HepG2 (cell line): ENCODE data around the gene INTS14. TPM values are rescaled to one million over a fixed set of nuclear protein-coding genes. Genes with fewer than 3 reads are reported as not detected.

Source experiments
- DNMT1 ChIP-seq: sonication (generic); formaldehyde crosslinking; IDR thresholded peaks from 2 replicates; pipeline ENCODE4 v1.5.1; 2020; ENCODE audit warnings: mild to moderate bottlenecking, missing genetic modification reagents
- HOXA3 ChIP-seq: sonication (generic); formaldehyde crosslinking; IDR thresholded peaks from 2 replicates; pipeline ENCODE4 v1.5.0; 2020; ENCODE audit warnings: missing genetic modification reagents
- LCORL ChIP-seq, 2 experiments: fragments of 450-650 bp in 1 of 2; sonication (generic) in 1 of 2; formaldehyde crosslinking in 1 of 2; IDR thresholded peaks; 2 replicates each; pipeline versions ENCODE4 v1.5.0 to v1.6.1; 2017 to 2020; ENCODE audit warnings: antibody characterized with exemption in 1 of 2, missing genetic modification reagents in 1 of 2
- MEIS1 ChIP-seq: sonication (generic); formaldehyde crosslinking; IDR thresholded peaks from 2 replicates; pipeline ENCODE4 v1.9.0; 2021; ENCODE audit warnings: mild to moderate bottlenecking, missing genetic modification reagents, moderate library complexity, borderline replicate concordance
- RFX5 ChIP-seq: IDR thresholded peaks from 2 replicates; pipeline ENCODE4 v1.6.1; 2011; ENCODE audit warnings: low read depth, low read length, improper control_type of control experiment
- TBX3 ChIP-seq: fragments of 450-650 bp; IDR thresholded peaks from 2 replicates; pipeline ENCODE4 v1.6.1; 2017; ENCODE audit warnings: antibody characterized with exemption, mild to moderate bottlenecking, inconsistent platforms, borderline replicate concordance
- ZFP90 ChIP-seq: sonication (generic); formaldehyde crosslinking; IDR thresholded peaks from 2 replicates; pipeline ENCODE4 v1.8.0; 2022; ENCODE audit warnings: missing genetic modification reagents, mild to moderate bottlenecking, inconsistent platforms, borderline replicate concordance
- ZKSCAN1 ChIP-seq: fragments of 150-350 bp; IDR thresholded peaks from 2 replicates; pipeline ENCODE4 v1.6.1; 2014; ENCODE audit warnings: low read length
- ZNF17 ChIP-seq: sonication (generic); formaldehyde crosslinking; IDR thresholded peaks from 2 replicates; pipeline ENCODE4 v1.5.0; 2020; ENCODE audit warnings: mild to moderate bottlenecking, missing genetic modification reagents
- ZNF326 ChIP-seq: sonication (generic); formaldehyde crosslinking; IDR thresholded peaks from 2 replicates; pipeline ENCODE4 v1.4.0; 2020; ENCODE audit warnings: missing genetic modification reagents, borderline replicate concordance
- ZNF331 ChIP-seq: sonication (generic); formaldehyde crosslinking; IDR thresholded peaks from 2 replicates; pipeline ENCODE4 v1.4.0; 2020; ENCODE audit warnings: missing genetic modification reagents
- ZNF629 ChIP-seq: sonication (generic); formaldehyde crosslinking; conservative IDR thresholded peaks from 2 replicates; pipeline ENCODE4 v1.5.0; 2020; ENCODE audit warnings: missing genetic modification reagents
- ZNF737 ChIP-seq: sonication (generic); formaldehyde crosslinking; IDR thresholded peaks from 2 replicates; pipeline ENCODE4 v1.5.0; 2020; ENCODE audit warnings: missing genetic modification reagents, mild to moderate bottlenecking, borderline replicate concordance
- ZSCAN30 ChIP-seq: sonication (generic); formaldehyde crosslinking; IDR thresholded peaks from 2 replicates; pipeline ENCODE4 v1.5.0; 2020; ENCODE audit warnings: mild to moderate bottlenecking, missing genetic modification reagents
- polyA plus RNA-seq, 8 experiments: library from polyadenylated mRNA; depleted of rRNA in 3 of 8; stranded (reverse) in 7 of 8; unstranded in 1 of 8; fragments of >200 nt; fragmentation: Illumina TruSeq in 4 of 8; extraction: Trizol in 4 of 8; gene quantifications; 2 replicates each; pipeline versions ENCODE4 v1.2.1 to v1.2.3, GENCODE V29; 2011 to 2016; ENCODE audit warnings: low read depth in 4 of 8, missing spikeins in 1 of 8, mixed read lengths in 1 of 8; ENCODE audit not compliant: insufficient read depth in 1 of 8
- total RNA-seq, 5 experiments: library from RNA; depleted of rRNA; stranded (reverse); fragments of >200 nt; fragmentation: Illumina TruSeq; extraction: Trizol; gene quantifications; 2 replicates each; pipeline ENCODE4 v1.2.3, GENCODE V29; 2016; ENCODE audit warnings: low read depth in 1 of 5
- TF ChIP-seq, protein P1 (sequence below): sonication (generic); formaldehyde crosslinking; IDR thresholded peaks from 2 replicates; pipeline ENCODE4 v1.8.0; 2022; ENCODE audit warnings: mild to moderate bottlenecking, missing genetic modification reagents
- TF ChIP-seq, protein P2 (sequence below): sonication (generic); formaldehyde crosslinking; IDR thresholded peaks from 2 replicates; pipeline ENCODE4 v1.8.1; 2023; ENCODE audit warnings: missing genetic modification reagents, inconsistent platforms, borderline replicate concordance
- TF ChIP-seq, protein P3 (sequence below): sonication (generic); formaldehyde crosslinking; IDR thresholded peaks from 2 replicates; pipeline ENCODE4 v1.5.1; 2020; ENCODE audit warnings: missing genetic modification reagents, mild to moderate bottlenecking, borderline replicate concordance
- TF ChIP-seq, protein P4 (sequence below): sonication (generic); formaldehyde crosslinking; IDR thresholded peaks from 2 replicates; pipeline ENCODE4 v1.5.0; 2020; ENCODE audit warnings: missing genetic modification reagents
- TF ChIP-seq, protein P5 (sequence below): sonication (generic); formaldehyde crosslinking; IDR thresholded peaks from 2 replicates; pipeline ENCODE4 v1.8.1; 2023; ENCODE audit warnings: mild to moderate bottlenecking, missing genetic modification reagents
- TF ChIP-seq, protein P6 (sequence below): IDR thresholded peaks from 2 replicates; pipeline ENCODE4 v1.6.1; 2016; ENCODE audit warnings: low read depth, borderline replicate concordance

The INTS14 gene
- total and polyA plus RNA-seq, 2 of the 13 experiments (the other 11 are each of a cell fraction or from before 2014, with no cell fraction given) = 41.4 to 52.0 TPM

DNA sequence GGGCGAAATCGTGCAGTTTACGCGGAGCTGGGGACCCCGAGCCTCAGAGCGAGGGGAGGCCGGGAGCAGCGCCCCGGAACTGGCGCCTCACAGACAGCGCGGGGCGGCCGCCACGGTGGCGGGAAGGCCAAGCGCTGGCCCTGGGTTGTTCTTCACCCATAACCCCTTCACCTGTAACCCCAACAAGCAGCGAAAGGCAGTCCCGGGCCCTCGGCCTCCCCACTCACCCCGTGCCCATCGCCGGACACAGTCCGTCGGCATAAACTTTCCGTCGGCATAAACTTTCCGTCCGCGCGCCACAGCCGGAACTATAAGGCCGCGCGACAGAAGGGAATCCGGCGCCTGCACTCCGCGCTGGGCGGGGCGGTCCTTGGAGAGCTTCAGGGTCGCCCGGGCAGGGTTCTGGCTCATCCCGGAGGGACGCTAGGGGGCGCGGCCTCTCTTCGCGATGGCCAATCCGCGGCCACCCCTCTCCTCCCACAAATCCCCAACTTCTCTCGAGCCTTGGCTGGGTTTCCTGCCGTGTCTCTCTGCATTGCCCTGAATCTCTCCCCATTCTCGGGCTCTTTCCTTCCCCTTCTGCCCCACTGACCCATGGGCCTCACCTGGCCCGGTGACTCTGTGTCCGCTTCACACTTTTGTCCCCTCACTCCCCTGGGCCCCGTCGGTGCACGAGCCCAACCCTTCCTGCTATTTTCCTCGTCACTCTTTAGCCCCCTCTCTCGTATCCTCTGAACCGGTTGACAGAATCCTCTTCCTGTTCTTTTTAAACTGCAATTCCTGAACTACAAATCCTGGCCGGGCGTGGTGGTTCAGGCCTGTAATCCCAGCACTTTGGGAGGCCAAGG is at the start of gene INTS14 (continued):
- TF ChIP-seq, protein P1, sequence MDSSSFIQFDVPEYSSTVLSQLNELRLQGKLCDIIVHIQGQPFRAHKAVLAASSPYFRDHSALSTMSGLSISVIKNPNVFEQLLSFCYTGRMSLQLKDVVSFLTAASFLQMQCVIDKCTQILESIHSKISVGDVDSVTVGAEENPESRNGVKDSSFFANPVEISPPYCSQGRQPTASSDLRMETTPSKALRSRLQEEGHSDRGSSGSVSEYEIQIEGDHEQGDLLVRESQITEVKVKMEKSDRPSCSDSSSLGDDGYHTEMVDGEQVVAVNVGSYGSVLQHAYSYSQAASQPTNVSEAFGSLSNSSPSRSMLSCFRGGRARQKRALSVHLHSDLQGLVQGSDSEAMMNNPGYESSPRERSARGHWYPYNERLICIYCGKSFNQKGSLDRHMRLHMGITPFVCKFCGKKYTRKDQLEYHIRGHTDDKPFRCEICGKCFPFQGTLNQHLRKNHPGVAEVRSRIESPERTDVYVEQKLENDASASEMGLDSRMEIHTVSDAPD (CRISPR knock-in tag) = peak; percentile 73
- no peak for TF ChIP-seq ZSCAN30 (CRISPR knock-in tag)
- peak; percentile 17; the same call in 1 of the 2 replicates for TF ChIP-seq ZFP90 (CRISPR knock-in tag)
- no peak for TF ChIP-seq ZNF737 (CRISPR knock-in tag)
- TF ChIP-seq RFX5 = no peak
- peak; percentile 96 for TF ChIP-seq HOXA3
- TF ChIP-seq ZNF17 = no peak
- peak; percentile 97 for TF ChIP-seq ZNF331 (CRISPR knock-in tag)
- TF ChIP-seq, protein P2, sequence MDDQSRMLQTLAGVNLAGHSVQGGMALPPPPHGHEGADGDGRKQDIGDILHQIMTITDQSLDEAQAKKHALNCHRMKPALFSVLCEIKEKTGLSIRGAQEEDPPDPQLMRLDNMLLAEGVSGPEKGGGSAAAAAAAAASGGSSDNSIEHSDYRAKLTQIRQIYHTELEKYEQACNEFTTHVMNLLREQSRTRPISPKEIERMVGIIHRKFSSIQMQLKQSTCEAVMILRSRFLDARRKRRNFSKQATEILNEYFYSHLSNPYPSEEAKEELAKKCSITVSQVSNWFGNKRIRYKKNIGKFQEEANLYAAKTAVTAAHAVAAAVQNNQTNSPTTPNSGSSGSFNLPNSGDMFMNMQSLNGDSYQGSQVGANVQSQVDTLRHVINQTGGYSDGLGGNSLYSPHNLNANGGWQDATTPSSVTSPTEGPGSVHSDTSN (CRISPR knock-in tag) = no peak
- peak; percentile 50 for TF ChIP-seq ZNF629
- TF ChIP-seq LCORL (IDR thresholded peaks at IDR 0.05) = no peak; the same call in 1 of the 2 replicates
- TF ChIP-seq LCORL (CRISPR knock-in tag; IDR thresholded peaks at IDR 0.05) = peak; percentile 86
- TF ChIP-seq, protein P3, sequence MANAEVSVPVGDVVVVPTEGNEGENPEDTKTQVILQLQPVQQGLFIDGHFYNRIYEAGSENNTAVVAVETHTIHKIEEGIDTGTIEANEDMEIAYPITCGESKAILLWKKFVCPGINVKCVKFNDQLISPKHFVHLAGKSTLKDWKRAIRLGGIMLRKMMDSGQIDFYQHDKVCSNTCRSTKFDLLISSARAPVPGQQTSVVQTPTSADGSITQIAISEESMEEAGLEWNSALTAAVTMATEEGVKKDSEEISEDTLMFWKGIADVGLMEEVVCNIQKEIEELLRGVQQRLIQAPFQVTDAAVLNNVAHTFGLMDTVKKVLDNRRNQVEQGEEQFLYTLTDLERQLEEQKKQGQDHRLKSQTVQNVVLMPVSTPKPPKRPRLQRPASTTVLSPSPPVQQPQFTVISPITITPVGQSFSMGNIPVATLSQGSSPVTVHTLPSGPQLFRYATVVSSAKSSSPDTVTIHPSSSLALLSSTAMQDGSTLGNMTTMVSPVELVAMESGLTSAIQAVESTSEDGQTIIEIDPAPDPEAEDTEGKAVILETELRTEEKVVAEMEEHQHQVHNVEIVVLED (CRISPR knock-in tag) = peak; percentile 76; the same call in 1 of the 2 replicates
- TF ChIP-seq, protein P4, sequence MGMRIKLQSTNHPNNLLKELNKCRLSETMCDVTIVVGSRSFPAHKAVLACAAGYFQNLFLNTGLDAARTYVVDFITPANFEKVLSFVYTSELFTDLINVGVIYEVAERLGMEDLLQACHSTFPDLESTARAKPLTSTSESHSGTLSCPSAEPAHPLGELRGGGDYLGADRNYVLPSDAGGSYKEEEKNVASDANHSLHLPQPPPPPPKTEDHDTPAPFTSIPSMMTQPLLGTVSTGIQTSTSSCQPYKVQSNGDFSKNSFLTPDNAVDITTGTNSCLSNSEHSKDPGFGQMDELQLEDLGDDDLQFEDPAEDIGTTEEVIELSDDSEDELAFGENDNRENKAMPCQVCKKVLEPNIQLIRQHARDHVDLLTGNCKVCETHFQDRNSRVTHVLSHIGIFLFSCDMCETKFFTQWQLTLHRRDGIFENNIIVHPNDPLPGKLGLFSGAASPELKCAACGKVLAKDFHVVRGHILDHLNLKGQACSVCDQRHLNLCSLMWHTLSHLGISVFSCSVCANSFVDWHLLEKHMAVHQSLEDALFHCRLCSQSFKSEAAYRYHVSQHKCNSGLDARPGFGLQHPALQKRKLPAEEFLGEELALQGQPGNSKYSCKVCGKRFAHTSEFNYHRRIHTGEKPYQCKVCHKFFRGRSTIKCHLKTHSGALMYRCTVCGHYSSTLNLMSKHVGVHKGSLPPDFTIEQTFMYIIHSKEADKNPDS (CRISPR knock-in tag) = peak; percentile 81
- TF ChIP-seq MEIS1 (CRISPR knock-in tag) = peak; percentile 83; the same call in 1 of the 2 replicates
- no peak for TF ChIP-seq TBX3
- no peak; the same call in 1 of the 2 replicates for TF ChIP-seq ZKSCAN1
- peak; percentile 86; the same call in 1 of the 2 replicates for TF ChIP-seq DNMT1
- TF ChIP-seq, protein P5, sequence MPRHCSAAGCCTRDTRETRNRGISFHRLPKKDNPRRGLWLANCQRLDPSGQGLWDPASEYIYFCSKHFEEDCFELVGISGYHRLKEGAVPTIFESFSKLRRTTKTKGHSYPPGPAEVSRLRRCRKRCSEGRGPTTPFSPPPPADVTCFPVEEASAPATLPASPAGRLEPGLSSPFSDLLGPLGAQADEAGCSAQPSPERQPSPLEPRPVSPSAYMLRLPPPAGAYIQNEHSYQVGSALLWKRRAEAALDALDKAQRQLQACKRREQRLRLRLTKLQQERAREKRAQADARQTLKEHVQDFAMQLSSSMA (CRISPR knock-in tag) = no peak
- TF ChIP-seq ZNF326 (CRISPR knock-in tag) = no peak
- TF ChIP-seq, protein P6, sequence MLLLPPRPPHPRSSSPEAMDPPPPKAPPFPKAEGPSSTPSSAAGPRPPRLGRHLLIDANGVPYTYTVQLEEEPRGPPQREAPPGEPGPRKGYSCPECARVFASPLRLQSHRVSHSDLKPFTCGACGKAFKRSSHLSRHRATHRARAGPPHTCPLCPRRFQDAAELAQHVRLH (CRISPR knock-in tag) = peak; percentile 95
